Kidney (tissue), 14 donors: ENCODE data around the gene ARHGEF40. TPM values are rescaled to one million over a fixed set of nuclear protein-coding genes. Genes with fewer than 3 reads are reported as not detected.

Source experiments
- DNase-seq, 5 donors: peaks; one replicate each; pipeline ENCODE4 v3.0.0-alpha.2; 2013 to 2020
- FAIRE-seq: peaks from 2 replicates; lab custom pipeline; 2012; peaks lifted over from hg19 to GRCh38; lab: Jason Lieb, UNC
- H3K27ac ChIP-seq, 2 donors: one replicate each; pipeline ENCODE4 v1.7.0; 2013; ENCODE audit warnings: low read depth in 2 of 2, low read length in 2 of 2, inconsistent platforms in 1 of 2
- H3K27me3 ChIP-seq: one replicate; pipeline ENCODE4 v1.7.1; 2013; ENCODE audit warnings: low read length, inconsistent platforms; ENCODE audit not compliant: control insufficient read depth, insufficient read depth
- H3K36me3 ChIP-seq, 3 donors: one replicate each; pipeline versions ENCODE4 v1.7.0 to v1.7.1; 2013; ENCODE audit warnings: low read length in 3 of 3, control low read depth in 1 of 3, inconsistent platforms in 1 of 3; ENCODE audit not compliant: insufficient read depth in 3 of 3, control insufficient read depth in 2 of 3
- H3K4me1 ChIP-seq, 3 donors: one replicate each; pipeline versions ENCODE4 v1.7.0 to v1.7.1; 2013; ENCODE audit warnings: low read length in 3 of 3, inconsistent platforms in 1 of 3, low read depth in 1 of 3; ENCODE audit not compliant: control insufficient read depth in 2 of 3, insufficient read depth in 2 of 3
- H3K4me3 ChIP-seq, 3 donors: one replicate each; pipeline versions ENCODE4 v1.7.0 to v1.8.1; 2013; ENCODE audit warnings: low read length in 3 of 3, control low read depth in 1 of 3, inconsistent platforms in 1 of 3
- H3K9ac ChIP-seq, 3 donors: one replicate each; pipeline versions ENCODE4 v1.7.0 to v1.7.1; 2013; ENCODE audit warnings: low read length in 3 of 3, control low read depth in 1 of 3, inconsistent platforms in 1 of 3
- H3K9me3 ChIP-seq, 3 donors: one replicate each; pipeline versions ENCODE4 v1.7.0 to v1.7.1; 2013; ENCODE audit warnings: low read length in 3 of 3, control low read depth in 1 of 3, inconsistent platforms in 1 of 3; ENCODE audit not compliant: control insufficient read depth in 2 of 3, insufficient read depth in 1 of 3
- CTCF ChIP-seq: IDR thresholded peaks from 3 replicates; pipeline ENCODE4 v1.5.1; 2012; ENCODE audit warnings: mild to moderate bottlenecking, moderate library complexity, borderline replicate concordance; ENCODE audit not compliant: insufficient read depth; ENCODE audit errors: extremely low read depth
- intact Hi-C: fragments of 100-400 bp; cut with DNase I; formaldehyde crosslinking; loops from one replicate; pipeline ENCODE4 v1.11.1; 2022
- polyA plus RNA-seq: library from polyadenylated mRNA; stranded (reverse); fragments of 350-450 nt; fragmentation: Illumina TruSeq; extraction: RNeasy Lipid Tissue Mini Kit (QIAGEN cat#74804); gene quantifications from one replicate; pipeline ENCODE4 v1.2.3, GENCODE V29; 2014; ENCODE audit warnings: low read depth, low replicate concordance; ENCODE audit not compliant: insufficient read depth
- total RNA-seq: library from RNA; stranded (reverse); fragmentation: NEBNext Ultra II Directional; extraction: Animal tissue kit (Norgen Biotek cat#: 25700); gene quantifications from one replicate; pipeline ENCODE4 v1.2.1, GENCODE V29; 2021
- donor health status: control.
- donor health status: control.
- donor health status: control.
- donor health status: control.
- donor health status: control.
- donor health status: DM: yes; HTN: yes; CAD: no.
- donor health status: Normal renal cell carcinoma (clear cell type).

ARHGEF40 gene
- total and polyA plus RNA-seq, 2 donors from 2014 or later, result 15.9 to 25.6 TPM

GRCh38 chr14:21078287-21078686 lies 8.2 kb downstream of the ARHGEF40 start:
- no peaks in the 10 kb centered on the region for H3K27me3 ChIP-seq
- TF ChIP-seq CTCF, result no peak
- intact Hi-C loops, result no loop called here
- peaks cover 23 to 55% (median 30%) of the 10 kb centered on the region in 3 donors for H3K36me3 ChIP-seq
- DNase-seq, result no peak
- peaks cover 0 to 1% (median 0%) of the 10 kb centered on the region in 3 donors for H3K4me1 ChIP-seq
- H3K27ac ChIP-seq, result no peak overlapping the region
- H3K4me3 ChIP-seq, result no peak overlapping the region
- no peak for FAIRE-seq
- no peaks in the 10 kb centered on the region for H3K9me3 ChIP-seq
- H3K9ac ChIP-seq, result no peak overlapping the region

- Histone ChIP-seq H3K9ac (no peak overlapping the region), H3K9me3 (no peaks in the 10 kb centered on the region), H3K4me3 (no peak overlapping the region), H3K36me3 (peaks cover 23 to 55% (median 27%) of the 10 kb centered on the region in 3 donors), H3K27ac (no peak overlapping the region), H3K27me3 (no peaks in the 10 kb centered on the region), H3K4me1 (no peaks in the 10 kb centered on the region)
- intact Hi-C loops, result no loop called here
- FAIRE-seq, result no peak
- DNase-seq, result no peak
- TF ChIP-seq CTCF, result no peak
These were observed 8.6 kb downstream of the ARHGEF40 start for GRCh38 chr14:21078726-21079125.

DNA sequence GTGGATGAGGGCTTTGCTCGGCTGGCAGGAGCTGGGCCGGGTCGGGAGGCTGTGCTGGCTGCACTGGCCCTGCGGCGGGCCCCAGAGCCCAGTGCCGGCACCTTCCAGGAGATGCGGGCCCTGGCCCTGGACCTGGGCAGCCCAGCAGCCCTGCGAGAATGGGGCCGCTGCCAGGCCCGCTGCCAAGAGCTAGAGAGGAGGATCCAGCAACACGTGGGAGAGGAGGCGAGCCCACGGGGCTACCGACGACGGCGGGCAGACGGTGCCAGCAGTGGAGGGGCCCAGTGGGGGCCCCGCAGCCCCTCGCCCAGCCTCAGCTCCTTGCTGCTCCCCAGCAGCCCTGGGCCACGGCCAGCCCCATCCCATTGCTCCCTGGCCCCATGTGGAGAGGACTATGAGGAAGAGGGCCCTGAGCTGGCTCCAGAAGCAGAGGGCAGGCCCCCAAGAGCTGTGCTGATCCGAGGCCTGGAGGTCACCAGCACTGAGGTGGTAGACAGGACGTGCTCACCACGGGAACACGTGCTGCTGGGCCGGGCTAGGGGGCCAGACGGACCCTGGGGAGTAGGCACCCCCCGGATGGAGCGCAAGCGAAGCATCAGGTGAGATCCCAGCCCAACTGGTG lies 11.5 kb downstream of the ARHGEF40 start:
- Histone ChIP-seq H3K4me3 (no peak overlapping the region), H3K36me3 (peaks cover 16 to 63% (median 27%) of the 10 kb centered on the region in 3 donors), H3K9ac (no peak overlapping the region), H3K27me3 (no peaks in the 10 kb centered on the region), H3K27ac (no peak overlapping the region), H3K9me3 (no peaks in the 10 kb centered on the region), H3K4me1 (no peaks in the 10 kb centered on the region)
- no peak for DNase-seq
- no peak for TF ChIP-seq CTCF
- FAIRE-seq, result no peak
- intact Hi-C loops, result loop anchor here (10.0 kb wide), 1 partner anchor 67 kb away; no protein-coding TSS in a partner anchor
